GM18505 (cell line): Measurements from ENCODE around the gene GRPR.

Source experiments
- ATAC-seq: cut with Tn5 transposase; IDR thresholded peaks from one replicate; pipeline ENCODE4 v1.9.1; 2021; ENCODE audit not compliant: unreplicated experiment
- POLR2A ChIP-seq: IDR thresholded peaks from 4 replicates; pipeline ENCODE4 v1.6.1; 2011; ENCODE audit warnings: borderline replicate concordance; ENCODE audit not compliant: insufficient read depth, insufficient read length; ENCODE audit errors: extremely low read depth

The GRPR gene

DNA sequence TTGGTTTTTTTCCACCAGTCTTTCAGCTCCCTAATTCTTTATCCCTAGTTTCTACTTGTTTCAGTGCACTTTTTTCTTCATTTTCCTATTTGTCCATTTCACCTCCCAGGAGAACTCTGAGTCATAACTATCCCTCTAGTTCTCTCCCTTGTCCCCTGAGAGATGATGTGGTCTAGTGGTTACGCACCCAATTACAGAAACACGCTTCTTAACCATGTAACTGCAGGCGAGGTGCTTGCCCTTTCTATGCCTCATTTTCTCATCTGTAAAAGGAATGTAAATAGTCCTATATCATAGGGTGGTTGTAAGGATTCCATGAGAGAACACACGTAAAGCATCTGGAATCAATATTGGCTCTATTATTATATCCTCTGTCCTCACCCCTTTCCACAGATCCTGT lies 8.8 kb upstream of the GRPR start:
- no peak for TF ChIP-seq POLR2A
- no peak for ATAC-seq

DNA sequence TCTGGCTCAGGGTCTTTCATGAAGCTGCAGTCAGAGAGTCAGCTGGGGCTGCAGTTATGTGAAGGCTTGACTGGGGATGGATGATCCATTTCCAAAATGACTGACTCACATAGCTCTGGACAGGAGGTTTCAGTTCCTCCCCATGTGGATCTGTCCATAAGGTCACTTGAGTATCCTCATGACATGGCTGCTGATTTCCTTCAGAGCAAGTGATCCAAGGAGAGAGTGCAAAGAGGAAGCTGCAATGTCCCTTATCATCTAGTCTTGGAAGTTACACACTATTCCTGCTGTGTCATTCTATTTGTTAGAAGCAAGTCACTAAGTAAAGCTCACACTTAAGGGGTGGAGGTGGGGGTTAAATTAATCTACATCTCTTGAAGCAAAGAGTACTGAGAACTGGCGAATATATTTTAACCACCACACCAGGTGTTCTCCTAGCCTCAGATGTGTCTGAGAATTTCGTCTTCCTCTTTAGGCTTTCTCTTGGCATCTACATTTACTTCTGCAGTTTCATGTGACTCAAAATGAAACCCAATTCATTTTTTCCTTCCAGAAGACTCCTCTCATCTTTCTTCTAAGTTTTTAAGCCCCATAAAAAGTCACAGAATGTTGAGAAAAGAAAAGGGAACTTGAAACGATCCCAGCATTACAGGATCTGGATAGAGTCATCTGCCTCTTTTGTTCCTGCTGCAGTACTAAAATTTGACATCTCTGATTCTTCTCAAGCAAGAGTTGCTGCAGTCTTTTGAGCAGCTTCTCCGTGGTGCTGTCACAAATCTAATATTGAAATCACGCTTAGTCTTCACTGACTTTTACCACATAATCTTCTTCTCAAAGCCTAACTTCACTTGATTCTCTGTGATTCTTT lies 3.8 kb upstream of the GRPR start:
- no peak for TF ChIP-seq POLR2A
- peak; percentile 76 for ATAC-seq

DNA sequence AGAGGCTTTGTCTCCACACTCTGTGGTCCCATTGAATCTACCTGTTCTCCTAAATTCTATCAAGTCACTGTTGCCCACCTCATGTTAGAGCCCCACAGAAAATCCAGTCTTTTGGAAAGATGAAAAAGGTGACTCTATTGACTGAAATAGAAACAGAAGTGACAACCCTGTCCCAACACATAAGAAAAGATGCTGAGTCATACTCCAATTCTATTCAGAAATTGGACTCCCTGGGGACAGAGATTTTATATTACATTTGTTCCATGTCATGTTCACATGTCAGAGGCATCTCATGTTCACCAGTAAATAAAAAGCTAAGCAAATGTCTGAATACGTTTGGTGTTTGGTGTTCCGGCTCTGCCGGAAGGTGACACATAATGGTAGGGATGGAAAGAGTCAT lies 2.9 kb upstream of the GRPR start:
- no peak for TF ChIP-seq POLR2A
- ATAC-seq = no peak

DNA sequence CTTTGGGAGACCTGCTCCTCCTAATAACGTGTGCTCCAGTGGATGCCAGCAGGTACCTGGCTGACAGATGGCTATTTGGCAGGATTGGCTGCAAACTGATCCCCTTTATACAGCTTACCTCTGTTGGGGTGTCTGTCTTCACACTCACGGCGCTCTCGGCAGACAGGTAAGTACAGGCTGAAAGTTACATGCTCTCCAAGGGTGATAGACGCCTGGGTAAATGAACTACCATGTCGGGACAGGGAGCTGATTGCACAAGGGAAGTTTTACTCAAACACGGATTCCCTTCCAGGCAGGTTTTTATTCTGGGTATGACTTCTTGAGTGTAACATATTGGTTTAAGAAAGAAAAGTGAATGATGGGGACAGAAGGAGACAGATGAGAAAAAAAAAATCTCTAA lies 836 bp downstream of the GRPR start:
- no peak for TF ChIP-seq POLR2A
- no peak for ATAC-seq

DNA sequence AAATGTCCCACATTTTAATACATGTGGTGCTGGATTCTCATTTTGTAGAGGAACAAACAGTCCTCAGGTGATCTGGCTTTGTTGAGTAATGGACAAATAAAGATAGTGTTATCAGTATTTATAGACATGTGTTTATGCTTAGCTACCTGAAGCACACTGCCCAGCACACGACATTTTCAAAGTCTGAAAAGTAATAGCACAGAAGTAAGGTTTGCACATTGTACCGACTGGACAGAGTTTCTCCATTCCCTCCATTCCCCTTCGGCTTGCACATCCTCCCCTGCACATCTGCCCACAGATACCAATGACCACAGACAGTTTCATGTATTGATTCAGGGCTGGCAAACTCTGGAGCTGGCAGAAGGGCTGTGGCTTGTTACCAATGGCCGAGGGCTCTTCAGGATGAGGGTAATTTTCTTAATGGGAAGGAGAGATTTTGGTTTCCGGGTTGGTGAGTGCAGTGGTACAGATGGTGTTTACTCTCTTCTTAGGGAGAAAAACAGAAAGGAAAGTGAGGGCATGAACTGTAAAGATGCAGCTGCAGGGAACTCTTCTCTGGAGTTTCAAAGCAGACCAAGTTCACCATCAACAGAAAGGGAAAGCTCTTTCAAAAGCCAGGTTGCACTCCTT lies 2.3 kb downstream of the GRPR start:
- no peak for TF ChIP-seq POLR2A
- ATAC-seq = no peak

DNA sequence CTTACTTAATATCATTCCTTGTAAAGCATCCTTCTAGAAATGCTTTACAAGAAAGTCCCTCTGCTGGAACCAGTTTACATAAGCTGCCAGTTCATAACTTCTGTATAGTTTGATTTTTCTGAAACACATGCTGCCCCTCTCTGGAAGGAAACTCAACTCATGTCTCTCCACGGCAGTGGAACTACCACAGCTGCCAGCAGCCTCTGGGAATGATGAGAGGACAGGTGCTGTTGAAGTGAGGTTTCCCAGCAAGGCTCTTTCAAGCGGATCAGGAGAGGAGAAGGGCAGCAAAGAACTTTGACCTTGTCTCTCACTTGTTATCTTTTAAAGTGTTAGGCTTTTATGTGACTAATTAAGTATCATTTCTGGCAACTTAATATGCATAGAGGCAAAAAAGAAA lies 7.3 kb downstream of the GRPR start:
- no peak for ATAC-seq
- no peak for TF ChIP-seq POLR2A

DNA sequence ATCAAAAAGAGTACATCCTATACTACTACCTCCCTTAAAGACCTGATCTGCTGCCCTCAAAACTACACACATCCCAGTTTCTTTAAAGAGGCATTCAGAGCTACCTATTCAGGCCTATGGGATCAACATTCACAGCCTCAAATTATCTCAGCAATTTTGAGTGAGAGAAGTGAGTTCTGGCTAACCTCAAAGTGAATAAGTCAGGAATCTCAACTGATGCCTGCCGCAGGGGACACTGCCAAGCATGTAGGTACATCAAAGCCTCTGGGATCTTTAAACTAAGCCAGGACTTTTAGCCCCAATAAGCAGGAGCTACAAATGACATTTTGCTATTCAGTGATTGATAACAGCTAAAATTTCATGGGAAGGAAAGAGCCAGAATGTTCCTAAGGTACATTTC lies 11.6 kb downstream of the GRPR start:
- no peak for ATAC-seq
- TF ChIP-seq POLR2A = no peak

DNA sequence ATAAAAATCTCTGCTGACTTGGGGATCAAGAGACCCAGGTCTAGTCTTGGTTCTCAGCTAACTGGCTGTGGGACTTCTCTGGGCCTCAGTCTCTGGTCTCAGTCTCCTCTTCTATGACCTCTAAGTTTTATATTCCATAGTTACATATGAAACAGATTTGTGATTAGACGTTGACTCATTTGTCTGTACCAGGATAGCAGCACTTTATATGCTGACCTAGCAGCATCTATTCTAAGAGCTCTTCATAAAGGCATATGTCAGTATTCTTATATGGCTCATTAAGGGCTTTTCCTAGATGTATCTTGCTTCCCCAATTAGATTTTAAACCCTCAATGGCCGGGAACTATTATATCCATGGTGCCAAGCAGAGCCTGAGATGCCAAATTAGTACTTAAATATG lies 12.7 kb downstream of the GRPR start:
- no peak for ATAC-seq
- TF ChIP-seq POLR2A = no peak

DNA sequence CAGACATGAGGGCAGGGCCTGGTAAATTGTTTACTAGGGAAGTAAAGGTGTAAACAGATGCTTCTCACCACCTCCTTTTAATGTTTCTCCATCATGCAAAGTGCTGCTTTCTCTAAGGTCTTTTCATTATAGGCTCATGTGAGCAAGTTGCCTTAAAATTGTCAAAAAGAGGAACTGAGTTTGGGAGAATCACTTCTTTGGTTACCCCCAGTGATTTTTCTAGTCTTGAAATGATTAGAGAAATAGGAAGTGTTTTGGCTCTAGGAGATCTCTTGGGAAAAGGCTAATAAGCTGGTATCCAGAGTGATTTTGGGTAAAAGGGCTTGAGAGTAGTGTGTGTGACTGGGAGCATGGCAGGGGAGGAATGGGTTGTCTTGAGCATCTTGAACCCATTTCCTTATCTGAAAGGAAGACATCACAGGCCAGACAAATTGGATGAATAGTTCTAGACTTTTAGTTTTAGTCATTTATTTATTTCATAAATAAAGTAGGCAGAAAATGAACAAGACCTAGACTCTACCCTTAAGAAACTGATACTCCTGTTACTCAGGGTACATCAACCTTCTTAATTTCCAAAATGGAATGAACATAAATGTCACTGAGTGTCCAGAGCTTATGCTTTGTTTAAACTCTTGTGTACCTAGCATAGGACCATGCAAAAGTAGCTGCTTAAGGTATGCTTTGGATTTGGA lies 14.2 kb downstream of the GRPR start:
- peak; percentile 54 for ATAC-seq
- no peak for TF ChIP-seq POLR2A

DNA sequence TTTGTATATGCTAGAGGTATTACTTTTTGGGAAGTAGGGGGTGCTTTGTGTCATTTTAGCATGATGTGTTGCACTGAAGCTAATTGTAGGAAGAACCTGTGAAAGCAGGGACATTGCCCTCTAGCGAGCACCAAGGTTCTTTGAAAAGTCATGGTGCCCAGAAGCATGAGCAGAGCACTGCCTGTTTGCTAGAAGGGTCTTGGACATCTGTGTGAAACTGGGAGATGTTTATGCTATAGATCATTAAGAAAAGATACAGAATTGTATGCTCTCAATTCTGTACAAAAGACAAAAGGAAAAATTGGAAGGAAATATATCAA lies 14.7 kb downstream of the GRPR start:
- no peak for TF ChIP-seq POLR2A
- ATAC-seq = peak; percentile 43

DNA sequence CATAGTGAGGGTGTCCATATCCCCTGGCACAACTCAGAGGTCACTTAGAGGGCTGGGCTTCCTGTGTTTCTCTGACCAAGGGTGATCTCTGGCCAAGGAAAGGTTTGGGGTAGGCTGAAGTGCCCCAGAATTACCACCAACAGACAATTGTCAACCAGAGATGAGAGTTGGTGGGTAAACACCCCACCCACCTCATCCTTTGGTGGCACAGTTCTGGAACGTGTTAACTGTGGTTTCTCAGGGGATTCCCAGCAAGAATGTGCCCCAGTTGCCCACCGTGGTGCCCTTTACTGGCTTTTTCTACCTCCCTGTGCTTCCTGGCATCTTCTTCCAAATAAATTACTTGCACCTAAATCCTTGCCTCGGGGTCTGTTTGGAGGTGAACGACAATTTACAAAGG lies 17.1 kb downstream of the GRPR start:
- no peak for TF ChIP-seq POLR2A
- ATAC-seq = no peak

DNA sequence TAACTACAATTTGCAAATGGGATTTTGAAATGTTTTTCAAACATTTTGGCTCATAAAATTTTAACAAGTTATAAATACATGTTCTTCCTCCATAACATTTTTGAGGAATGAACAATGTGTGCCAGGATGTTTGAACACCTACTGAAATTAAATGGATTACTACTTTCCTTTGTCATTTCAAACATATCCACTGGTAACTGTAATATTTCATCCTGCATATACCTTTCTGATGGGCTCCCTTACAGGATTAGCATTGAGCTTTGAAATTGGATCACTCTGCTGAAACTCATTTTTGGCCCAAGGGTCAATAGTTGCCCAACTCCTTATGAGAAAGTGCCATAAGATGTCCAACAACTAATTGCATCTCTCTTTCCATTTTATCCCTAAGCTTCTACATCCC lies 17.6 kb downstream of the GRPR start:
- no peak for TF ChIP-seq POLR2A
- no peak for ATAC-seq

DNA sequence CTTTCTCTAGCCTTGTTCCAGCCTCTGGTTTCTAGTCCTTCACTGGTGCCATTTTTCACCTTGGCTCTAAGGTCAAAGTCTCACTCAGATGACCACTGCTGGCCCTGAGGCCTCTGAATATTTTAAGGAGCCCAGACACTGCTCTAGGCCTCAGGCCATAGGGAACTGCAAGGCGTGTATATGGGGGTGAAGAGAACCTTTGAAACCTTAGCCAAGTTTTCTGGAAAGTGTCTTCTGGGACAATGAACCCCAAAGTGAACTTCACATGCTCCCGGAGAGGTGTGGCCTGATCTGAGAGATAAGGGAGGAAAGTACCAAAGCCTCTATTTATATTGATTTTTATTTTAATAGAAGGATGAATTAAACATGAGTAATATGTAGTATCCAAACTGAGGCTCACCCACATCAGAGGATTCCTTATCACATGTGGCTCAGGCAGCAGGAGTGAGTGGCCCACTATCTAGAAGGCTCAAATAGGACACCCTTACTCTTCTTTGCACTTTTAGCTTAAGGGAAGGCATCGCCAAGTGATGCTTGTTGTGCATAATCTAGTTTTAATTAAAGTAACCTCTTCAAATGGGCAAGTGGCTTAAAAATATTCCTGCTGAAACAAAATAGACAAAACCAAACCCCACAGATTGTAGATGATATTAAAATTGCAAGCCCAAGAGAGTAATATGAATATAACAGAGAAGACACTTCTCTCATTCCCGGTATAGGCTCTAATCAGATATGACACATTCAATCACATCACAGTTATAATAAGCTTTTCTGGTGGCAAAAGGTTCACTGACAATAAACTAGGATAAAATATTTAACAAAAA lies 18.3 kb downstream of the GRPR start:
- TF ChIP-seq POLR2A = no peak
- no peak for ATAC-seq
